ENCODE results near the gene LRRTM4. TPM values are rescaled to one million over a fixed set of nuclear protein-coding genes. Genes with fewer than 3 reads are reported as not detected.
"Not testable (repeated sequence)": the region's sequence is repeated elsewhere in the genome, so short reads cannot be mapped to it uniquely, and the experiment has no call there.

Gene LRRTM4
- total and polyA plus RNA-seq, 8 donors: 0.38 to 3.3 (median 2.0) TPM

DNA sequence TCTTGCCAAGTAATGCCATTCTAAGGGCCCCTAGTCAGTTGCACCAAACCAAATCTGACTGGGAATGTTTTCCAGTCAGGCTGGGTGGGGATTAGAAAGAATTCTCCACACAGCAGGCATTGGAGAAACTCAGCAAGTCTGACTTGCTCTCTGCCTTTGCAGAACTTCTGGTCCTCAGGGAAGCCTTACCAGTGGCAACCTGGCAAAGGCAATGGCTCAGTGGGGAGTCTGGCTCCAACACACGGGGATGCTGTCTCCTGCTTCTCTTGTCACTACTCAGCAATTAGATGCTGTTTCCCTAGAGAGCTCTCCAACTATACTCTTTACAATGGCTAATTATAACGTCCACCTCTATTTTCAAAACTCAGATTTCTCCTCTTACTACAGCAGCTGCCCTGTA is 810.7 kb downstream of the LRRTM4 start:
- TF ChIP-seq, protein P1, sequence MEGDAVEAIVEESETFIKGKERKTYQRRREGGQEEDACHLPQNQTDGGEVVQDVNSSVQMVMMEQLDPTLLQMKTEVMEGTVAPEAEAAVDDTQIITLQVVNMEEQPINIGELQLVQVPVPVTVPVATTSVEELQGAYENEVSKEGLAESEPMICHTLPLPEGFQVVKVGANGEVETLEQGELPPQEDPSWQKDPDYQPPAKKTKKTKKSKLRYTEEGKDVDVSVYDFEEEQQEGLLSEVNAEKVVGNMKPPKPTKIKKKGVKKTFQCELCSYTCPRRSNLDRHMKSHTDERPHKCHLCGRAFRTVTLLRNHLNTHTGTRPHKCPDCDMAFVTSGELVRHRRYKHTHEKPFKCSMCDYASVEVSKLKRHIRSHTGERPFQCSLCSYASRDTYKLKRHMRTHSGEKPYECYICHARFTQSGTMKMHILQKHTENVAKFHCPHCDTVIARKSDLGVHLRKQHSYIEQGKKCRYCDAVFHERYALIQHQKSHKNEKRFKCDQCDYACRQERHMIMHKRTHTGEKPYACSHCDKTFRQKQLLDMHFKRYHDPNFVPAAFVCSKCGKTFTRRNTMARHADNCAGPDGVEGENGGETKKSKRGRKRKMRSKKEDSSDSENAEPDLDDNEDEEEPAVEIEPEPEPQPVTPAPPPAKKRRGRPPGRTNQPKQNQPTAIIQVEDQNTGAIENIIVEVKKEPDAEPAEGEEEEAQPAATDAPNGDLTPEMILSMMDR (IDR thresholded peaks at IDR 0.05): no peak
- Histone ChIP-seq H3K4me3 (no peak overlapping the region), H3K9me3 (peaks cover 0 to 5% of the 10 kb centered on the region in 2 donors), H3K27ac (no peak overlapping the region), H3K27me3 (no peaks in the 10 kb centered on the region), H3K36me3 (no peaks in the 10 kb centered on the region), H3K4me1 (no peaks in the 10 kb centered on the region)
- ATAC-seq (no peak), DNase-seq (no peak)
- intact Hi-C loops (cut with DNase I): no loop called here

DNA sequence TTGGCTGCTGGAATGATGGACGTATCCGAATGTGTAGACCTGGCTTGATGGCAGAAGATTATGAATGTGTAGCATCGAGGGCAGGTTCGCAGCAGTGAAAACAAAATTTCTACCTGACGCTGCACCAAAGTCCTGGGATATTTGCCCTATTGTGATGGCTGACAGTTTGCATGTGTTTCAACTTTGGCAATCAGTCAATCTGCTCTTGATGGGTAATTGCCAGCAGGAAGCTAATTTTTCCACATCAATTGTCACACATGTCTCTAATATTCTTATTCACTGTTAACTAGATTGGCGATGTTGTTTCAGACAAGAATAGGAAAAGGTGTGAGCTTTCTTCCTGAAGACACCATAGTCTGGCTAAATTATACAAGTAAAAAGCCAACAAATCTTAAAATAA is 821.3 kb downstream of the LRRTM4 start:
- TF ChIP-seq, protein P1 (IDR thresholded peaks at IDR 0.05): no peak
- H3K27ac ChIP-seq: no peak overlapping the region
- H3K9me3 ChIP-seq: peaks cover 0 to 6% of the 10 kb centered on the region in 2 donors
- H3K4me3 ChIP-seq: no peak overlapping the region
- DNase-seq: no peak
- H3K4me1 ChIP-seq: no peaks in the 10 kb centered on the region
- H3K27me3 ChIP-seq: no peaks in the 10 kb centered on the region
- H3K36me3 ChIP-seq: no peaks in the 10 kb centered on the region
- intact Hi-C loops (cut with DNase I): no loop called here
- ATAC-seq: no peak

GRCh38 chr2:76697998-76698713 is 824.0 kb downstream of the LRRTM4 start:
- H3K9me3 ChIP-seq; H3K27me3 ChIP-seq; ATAC-seq; H3K4me1 ChIP-seq; H3K27ac ChIP-seq; intact Hi-C loops (cut with DNase I); H3K36me3 ChIP-seq; H3K4me3 ChIP-seq: not testable (repeated sequence)
- peak in 1 of 4 donors; percentile 64 for DNase-seq

All from left lung (tissue), 10 donors.